ENCODE results near the gene SPIRE1. TPM values are rescaled to one million over a fixed set of nuclear protein-coding genes. Genes with fewer than 3 reads are reported as not detected.
"Not testable (repeated sequence)": the region's sequence is repeated elsewhere in the genome, so short reads cannot be mapped to it uniquely, and the experiment has no call there.

Gene SPIRE1
- polyA plus RNA-seq, 6 donors from 2014 or later: not detected

DNA sequence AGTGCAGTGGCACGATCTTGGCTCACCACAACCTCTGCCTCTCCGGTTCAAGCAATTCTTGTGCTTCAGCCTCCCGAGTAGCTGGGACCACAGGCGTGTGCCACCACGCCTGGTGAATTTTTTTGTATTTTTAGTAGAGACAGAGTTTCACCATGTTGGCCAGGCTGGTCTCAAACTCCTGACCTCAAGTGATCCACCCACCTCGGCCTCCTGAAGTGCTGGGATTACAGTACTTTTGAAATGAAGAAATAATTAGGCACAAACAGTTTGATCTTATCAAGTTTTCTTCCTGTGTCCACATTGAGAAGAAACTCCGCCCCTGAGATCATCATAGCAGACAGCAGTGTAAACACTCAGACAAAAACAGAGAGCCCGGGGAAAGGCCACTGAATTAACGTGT is 247.2 kb downstream of the SPIRE1 start:
- not testable (repeated sequence) for H3K27me3 Mint-ChIP-seq; H3K4me3 Mint-ChIP-seq; H3K9me3 Mint-ChIP-seq; DNase-seq; ATAC-seq (ENCODE audit: low read depth in 2 of 2); H3K36me3 Mint-ChIP-seq
- H3K27ac Mint-ChIP-seq: peak overlapping the region in 1 of 6 donors; percentile 75
- H3K4me1 Mint-ChIP-seq: peaks cover 7 to 23% (median 16%) of the 10 kb centered on the region in 3 donors

DNA sequence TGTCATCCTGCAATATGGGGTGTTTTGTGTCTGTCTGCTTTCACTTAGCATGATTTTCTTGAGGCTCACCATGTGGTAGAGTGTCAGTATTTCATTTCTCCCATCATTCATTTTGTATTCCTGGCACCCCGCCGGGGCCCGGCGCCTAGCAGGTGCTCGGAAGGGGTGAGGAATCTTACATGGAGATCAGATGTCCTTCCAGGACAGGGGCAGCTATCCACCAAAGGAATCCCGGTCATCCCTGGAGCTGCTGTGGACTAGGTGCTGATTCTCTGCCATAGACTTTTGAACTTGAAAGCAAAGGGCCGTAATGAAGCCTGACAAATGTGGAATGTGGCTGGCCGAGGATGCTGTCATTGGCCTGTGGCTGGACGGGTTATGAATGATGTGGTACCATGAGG is 247.8 kb downstream of the SPIRE1 start:
- Mint-ChIP-seq H3K36me3 (no peaks in the 10 kb centered on the region), H3K4me1 (peaks cover 7 to 26% (median 21%) of the 10 kb centered on the region in 3 donors), H3K9me3 (peaks cover 0 to 1% (median 0%) of the 10 kb centered on the region in 7 donors), H3K27ac (peak overlapping the region in 1 of 6 donors; percentile 68), H3K27me3 (peaks cover 1 to 7% (median 3%) of the 10 kb centered on the region in 3 donors), H3K4me3 (peak overlapping the region in 1 of 8 donors; percentile 69)
- ATAC-seq (ENCODE audit: low read depth in 2 of 2) (no peak), DNase-seq (no peak)

DNA sequence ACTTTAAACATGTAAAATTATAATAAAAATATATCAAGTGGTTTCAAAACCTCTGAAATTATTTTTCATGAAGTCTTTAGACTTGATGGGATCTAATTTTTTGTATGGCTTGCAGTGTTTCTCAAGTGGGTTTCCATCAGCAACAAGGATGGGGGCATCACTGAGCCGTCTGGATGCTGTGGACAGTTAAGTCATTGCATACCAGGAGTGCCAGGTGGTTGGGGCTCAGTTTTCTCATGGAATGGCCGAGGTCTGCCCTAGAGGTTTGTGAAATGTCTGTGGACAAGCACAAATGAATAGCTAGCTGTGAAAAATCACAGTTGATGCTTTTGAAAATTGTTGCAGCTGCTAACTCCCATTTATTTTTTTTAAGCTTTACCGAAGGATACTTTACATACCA is 248.4 kb downstream of the SPIRE1 start:
- DNase-seq (no peak), ATAC-seq (ENCODE audit: low read depth in 2 of 2) (no peak)
- Mint-ChIP-seq H3K4me3 (peak overlapping the region in 3 of 8 donors; percentile 75 to 81 (median 77)), H3K27me3 (peaks cover 7 to 9% (median 8%) of the 10 kb centered on the region in 3 donors), H3K4me1 (peaks cover 7 to 26% (median 22%) of the 10 kb centered on the region in 3 donors), H3K9me3 (peaks cover 0 to 1% (median 0%) of the 10 kb centered on the region in 7 donors), H3K27ac (no peak overlapping the region), H3K36me3 (no peaks in the 10 kb centered on the region)

DNA sequence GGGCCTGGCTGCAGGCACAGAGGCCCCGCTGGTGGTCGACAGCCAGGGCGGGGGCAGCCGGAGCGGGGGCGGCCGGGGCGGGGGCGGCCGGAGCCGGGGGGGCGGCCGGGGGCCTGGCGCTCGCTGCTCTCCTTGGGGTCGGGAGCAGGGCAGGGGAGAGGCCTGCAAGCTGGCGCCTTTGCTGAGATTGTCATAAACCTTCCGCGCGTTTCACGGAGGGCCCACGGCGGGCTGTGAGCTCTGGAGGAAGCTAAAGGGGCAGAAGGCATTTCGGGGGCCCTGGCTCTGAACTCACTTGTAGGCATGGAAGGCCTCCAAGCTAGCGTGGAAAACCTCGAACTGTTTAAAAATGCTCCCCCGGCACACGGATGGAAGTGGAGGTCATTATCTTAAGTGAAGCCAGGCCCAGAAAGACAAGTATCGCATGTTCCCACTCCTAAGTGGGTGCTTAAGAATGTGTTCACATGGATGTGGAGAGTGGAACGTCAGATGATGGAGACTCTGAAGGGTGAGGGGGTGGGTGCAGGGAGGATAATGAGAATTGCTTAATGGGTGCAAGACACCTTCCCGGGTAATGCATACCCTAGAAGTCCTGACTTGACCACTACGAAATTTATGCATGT is 249.5 kb downstream of the SPIRE1 start:
- Mint-ChIP-seq H3K9me3 (peaks cover 0 to 1% (median 0%) of the 10 kb centered on the region in 7 donors), H3K27me3 (peaks cover 14 to 18% (median 14%) of the 10 kb centered on the region in 3 donors), H3K36me3 (no peaks in the 10 kb centered on the region), H3K27ac (peak overlapping the region in 3 of 6 donors; percentile 44 to 88 (median 59)), H3K4me3 (peak overlapping the region; percentile 59 to 83 (median 80)), H3K4me1 (peaks cover 7 to 26% (median 22%) of the 10 kb centered on the region in 3 donors)
- DNase-seq (no peak), ATAC-seq (ENCODE audit: low read depth in 2 of 2) (peak; percentile 9 to 11)

DNA sequence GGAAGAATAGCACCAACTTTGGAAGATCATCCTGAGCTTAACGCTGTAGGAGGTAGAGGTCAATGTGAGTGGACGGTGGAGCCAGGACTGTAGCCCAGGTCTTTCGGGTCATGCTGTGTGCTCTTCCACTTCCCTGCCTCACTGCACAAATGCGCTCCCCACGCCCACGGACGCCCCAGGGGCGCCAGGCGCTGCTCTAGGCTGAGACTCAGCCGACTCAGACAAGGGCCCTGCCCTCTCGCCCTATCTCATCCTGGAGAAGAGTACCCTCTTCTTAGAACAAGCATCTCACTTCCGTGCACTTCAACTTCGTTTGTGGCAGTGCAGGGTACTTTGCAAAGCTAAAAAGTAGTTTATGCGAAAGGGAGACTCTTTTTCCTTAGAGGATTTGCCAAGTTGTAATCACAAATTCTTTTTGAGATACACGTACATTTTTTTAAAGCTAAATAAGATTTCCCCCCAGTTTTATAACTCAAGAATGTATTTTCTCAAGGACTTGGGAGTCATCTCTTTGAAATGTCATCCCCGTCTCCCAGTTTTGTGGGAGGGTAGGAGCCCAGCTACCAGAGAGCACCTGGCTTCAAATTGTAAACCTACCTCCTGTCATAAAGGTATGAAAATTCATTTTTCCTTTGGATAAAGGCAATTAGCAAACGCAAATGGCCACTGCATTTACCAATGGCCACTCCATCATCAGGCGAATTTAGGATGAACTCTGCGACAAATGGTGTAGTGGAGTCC is 251.4 kb downstream of the SPIRE1 start:
- no peak for ATAC-seq (ENCODE audit: low read depth in 2 of 2)
- peaks cover 7 to 26% (median 22%) of the 10 kb centered on the region in 3 donors for H3K4me1 Mint-ChIP-seq
- peaks cover 0 to 1% (median 0%) of the 10 kb centered on the region in 7 donors for H3K9me3 Mint-ChIP-seq
- H3K36me3 Mint-ChIP-seq: no peaks in the 10 kb centered on the region
- H3K27ac Mint-ChIP-seq: peak overlapping the region in 2 of 6 donors; percentile 11 to 47
- DNase-seq: no peak
- H3K27me3 Mint-ChIP-seq: peaks cover 26 to 36% (median 32%) of the 10 kb centered on the region in 3 donors
- H3K4me3 Mint-ChIP-seq: peak overlapping the region; percentile 29 to 94 (median 86)

DNA sequence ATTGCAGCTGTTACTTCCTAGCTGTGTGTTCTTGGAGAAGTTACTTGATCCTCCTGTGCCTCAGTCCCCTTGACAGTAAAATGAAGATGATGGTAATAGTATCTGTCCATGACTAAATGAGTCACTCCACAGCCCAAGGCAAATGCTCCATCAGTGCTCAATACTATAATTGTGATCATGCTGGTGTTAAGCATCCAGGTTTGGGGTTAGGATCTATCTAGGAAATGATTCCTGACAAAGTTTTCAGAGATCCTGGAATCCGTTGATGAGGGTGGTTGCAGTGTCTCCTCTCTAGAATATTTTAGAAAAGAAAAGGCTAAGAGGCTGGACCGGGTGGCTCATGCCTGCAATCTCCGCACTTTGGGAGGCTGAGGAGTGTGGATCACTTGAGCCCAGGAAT is 252.8 kb downstream of the SPIRE1 start:
- ATAC-seq (ENCODE audit: low read depth in 2 of 2) (no peak), DNase-seq (no peak)
- Mint-ChIP-seq H3K36me3 (no peaks in the 10 kb centered on the region), H3K9me3 (peaks cover 0 to 1% (median 0%) of the 10 kb centered on the region in 7 donors), H3K27me3 (peaks cover 27 to 41% (median 36%) of the 10 kb centered on the region in 3 donors), H3K4me3 (peak overlapping the region in 3 of 8 donors; percentile 25 to 68 (median 46)), H3K27ac (peak overlapping the region in 1 of 6 donors; percentile 59), H3K4me1 (peaks cover 7 to 26% (median 22%) of the 10 kb centered on the region in 3 donors)

DNA sequence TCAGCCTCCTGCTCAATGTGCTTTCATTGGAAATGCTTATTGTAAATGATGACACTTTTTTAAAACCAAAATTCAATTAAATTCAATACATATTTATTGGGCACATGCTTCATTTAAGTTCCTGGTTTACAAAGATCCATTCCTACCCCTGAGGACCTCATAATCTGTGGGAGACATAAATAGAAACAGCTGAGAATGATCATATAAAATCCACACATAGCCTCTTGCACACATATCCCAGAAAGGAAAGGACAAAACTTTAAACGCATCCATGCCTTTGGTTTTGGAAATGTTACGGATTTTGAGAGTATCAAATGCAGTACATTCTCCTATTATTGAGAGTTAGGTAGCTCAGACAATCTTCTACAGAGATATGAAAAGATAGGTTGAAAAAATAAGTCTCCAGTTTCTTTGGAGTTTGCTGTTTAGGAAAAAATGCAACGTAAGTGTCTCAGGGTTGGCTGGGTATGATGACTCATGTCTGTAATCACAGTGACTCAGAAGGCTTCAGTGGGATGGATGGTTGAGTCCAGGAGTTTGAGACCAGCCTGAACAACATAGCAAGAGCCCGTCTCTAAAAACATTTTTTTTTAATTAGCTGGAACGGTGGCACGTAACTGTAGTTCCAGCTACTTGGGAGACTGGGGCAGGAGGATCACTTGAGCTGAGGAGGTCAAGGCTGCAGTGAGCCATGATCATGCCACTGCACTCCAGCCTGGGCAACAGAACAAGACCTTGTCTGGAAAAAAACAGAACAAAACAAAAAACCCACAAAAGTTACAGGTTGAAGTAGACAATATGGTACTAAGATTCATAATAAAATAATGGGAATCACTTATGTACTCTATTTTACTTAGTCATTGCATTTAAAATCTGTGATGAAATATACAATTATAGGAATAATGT is 254.1 kb downstream of the SPIRE1 start:
- ATAC-seq (ENCODE audit: low read depth in 2 of 2) (no peak), DNase-seq (no peak)
- H3K4me3 Mint-ChIP-seq: no peak overlapping the region
- H3K27me3 Mint-ChIP-seq: peaks cover 27 to 49% (median 47%) of the 10 kb centered on the region in 3 donors
- H3K27ac Mint-ChIP-seq: no peak overlapping the region
- H3K9me3 Mint-ChIP-seq: peaks cover 0 to 1% (median 0%) of the 10 kb centered on the region in 7 donors
- H3K36me3 Mint-ChIP-seq: no peaks in the 10 kb centered on the region
- H3K4me1 Mint-ChIP-seq: peaks cover 7 to 25% (median 22%) of the 10 kb centered on the region in 3 donors

DNA sequence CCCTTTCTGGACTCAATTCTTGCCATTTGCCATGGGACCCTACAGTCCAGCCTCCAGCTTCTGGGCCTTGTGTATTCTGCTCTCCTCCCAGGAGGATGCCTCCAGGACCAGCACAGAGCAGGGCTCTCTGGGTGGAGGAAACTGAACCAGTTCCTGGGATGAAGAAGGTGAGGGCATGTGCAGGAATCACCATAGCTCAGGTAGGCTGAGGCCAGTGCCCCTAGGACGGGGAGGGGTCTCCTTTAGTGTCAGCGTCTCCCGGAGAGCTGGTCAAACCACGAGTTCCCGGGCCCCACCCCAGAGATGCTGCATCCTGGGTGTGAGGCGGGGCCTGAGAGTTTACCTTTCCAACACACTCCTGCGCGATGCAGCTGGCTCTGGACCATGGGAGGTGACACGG is 256.0 kb downstream of the SPIRE1 start:
- Mint-ChIP-seq H3K27ac (no peak overlapping the region), H3K9me3 (peaks cover 0 to 1% (median 0%) of the 10 kb centered on the region in 7 donors)

DNA sequence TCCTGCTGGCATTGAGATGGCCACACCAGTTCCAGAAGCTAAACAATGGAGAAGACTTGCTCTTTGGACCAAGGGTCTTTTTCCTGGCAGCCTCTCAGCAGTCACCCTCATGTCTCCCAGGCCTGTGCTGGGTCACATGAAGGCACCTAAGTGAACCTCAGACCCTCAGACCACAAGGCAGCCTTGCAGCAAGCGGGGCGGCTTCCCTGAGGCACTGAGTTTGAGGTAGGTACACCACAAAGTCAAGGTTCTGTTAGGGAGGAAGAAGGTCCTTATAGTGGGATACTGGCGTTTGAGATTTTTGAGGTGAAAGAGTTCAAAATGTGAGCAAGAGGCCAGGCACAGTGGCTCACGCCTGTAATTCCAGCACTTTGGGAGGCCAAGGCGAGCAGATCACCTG is 258.7 kb downstream of the SPIRE1 start:
- no peaks in the 10 kb centered on the region for H3K9me3 Mint-ChIP-seq
- H3K4me1 Mint-ChIP-seq: no peaks in the 10 kb centered on the region
- DNase-seq (no peak), ATAC-seq (ENCODE audit: low read depth in 2 of 2) (no peak)
- no peaks in the 10 kb centered on the region for H3K36me3 Mint-ChIP-seq
- no peak overlapping the region for H3K4me3 Mint-ChIP-seq
- H3K27me3 Mint-ChIP-seq: peaks cover 38 to 67% (median 62%) of the 10 kb centered on the region in 3 donors
- H3K27ac Mint-ChIP-seq: no peak overlapping the region

More for the DNA sequence above, 256.0 kb downstream of the SPIRE1 start:
- H3K36me3 Mint-ChIP-seq: no peaks in the 10 kb centered on the region
- peaks cover 38 to 65% (median 64%) of the 10 kb centered on the region in 3 donors for H3K27me3 Mint-ChIP-seq
- H3K4me1 Mint-ChIP-seq: peaks cover 5 to 11% (median 9%) of the 10 kb centered on the region in 3 donors
- H3K4me3 Mint-ChIP-seq: peak overlapping the region in 1 of 8 donors; percentile 60
- ATAC-seq (ENCODE audit: low read depth in 2 of 2): no peak
- no peak for DNase-seq

DNA sequence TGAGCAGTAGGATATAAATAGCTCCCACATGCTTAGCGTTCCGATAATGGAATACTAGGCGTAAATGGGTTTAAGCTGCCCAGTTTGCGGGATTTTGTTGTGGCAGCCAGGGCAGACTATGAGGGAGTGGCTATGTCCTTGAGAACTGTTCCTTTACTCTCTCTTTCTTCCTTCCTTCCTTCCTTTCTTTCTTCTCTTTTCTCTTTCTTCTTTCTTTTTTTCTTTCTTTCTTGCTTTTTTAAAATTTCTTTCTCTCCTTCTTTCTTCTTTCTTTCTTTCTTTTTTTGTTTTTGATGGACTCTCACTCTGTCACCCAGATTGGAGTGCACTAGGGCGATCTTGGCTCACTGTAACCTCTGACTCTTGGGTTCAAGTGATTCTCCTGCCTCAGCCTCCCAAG is 259.3 kb downstream of the SPIRE1 start:
- DNase-seq: no peak
- no peak overlapping the region for H3K4me3 Mint-ChIP-seq
- H3K27me3 Mint-ChIP-seq: peaks cover 34 to 64% (median 57%) of the 10 kb centered on the region in 3 donors
- H3K4me1 Mint-ChIP-seq: no peaks in the 10 kb centered on the region
- ATAC-seq (ENCODE audit: low read depth in 2 of 2): no peak
- H3K27ac Mint-ChIP-seq: no peak overlapping the region
- no peaks in the 10 kb centered on the region for H3K36me3 Mint-ChIP-seq
- no peaks in the 10 kb centered on the region for H3K9me3 Mint-ChIP-seq

DNA sequence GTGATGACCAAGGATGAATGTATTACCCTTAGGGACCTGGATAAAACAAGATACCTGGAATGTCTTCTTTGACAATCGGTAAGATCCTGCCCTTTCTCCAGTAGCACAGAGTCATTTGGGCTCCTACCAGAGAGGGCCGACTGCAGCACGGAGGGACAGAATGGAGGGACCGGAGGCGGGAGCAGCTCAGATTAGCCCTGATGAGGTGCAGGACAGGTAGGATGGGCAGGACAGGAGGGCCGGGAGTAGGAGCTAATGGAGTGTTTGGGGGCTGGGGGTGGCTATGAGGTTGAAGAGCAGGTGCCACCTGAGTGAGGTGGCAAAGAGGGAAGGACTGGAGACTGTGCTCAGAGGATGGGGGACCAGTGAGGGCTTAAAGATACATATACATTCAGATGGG is 260.1 kb downstream of the SPIRE1 start:
- ATAC-seq (ENCODE audit: low read depth in 2 of 2): no peak
- H3K36me3 Mint-ChIP-seq: no peaks in the 10 kb centered on the region
- DNase-seq: no peak
- no peak overlapping the region for H3K27ac Mint-ChIP-seq
- no peaks in the 10 kb centered on the region for H3K9me3 Mint-ChIP-seq
- H3K27me3 Mint-ChIP-seq: peaks cover 30 to 55% (median 49%) of the 10 kb centered on the region in 3 donors
- H3K4me1 Mint-ChIP-seq: no peaks in the 10 kb centered on the region
- peak overlapping the region in 1 of 8 donors; percentile 69 for H3K4me3 Mint-ChIP-seq

DNA sequence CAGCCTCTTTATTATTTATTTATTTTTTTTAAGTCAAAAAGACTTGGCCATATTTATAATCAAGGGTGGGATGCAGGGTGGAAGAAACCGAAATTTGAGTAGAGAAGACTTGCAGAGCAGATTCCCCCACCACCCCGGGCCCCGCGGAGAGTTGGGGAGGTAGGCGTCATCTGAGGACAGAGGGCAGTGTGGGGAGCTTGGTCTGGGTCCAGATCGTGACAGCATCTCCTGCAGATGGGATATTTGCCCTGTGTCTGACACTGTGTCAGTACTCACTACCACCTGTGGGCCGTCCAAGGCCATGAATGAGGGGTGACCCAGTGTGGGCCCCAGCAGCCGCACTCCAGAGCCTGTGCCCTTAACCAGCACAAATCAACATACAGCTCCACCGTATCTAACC is 260.7 kb downstream of the SPIRE1 start:
- no peaks in the 10 kb centered on the region for H3K9me3 Mint-ChIP-seq
- no peak overlapping the region for H3K4me3 Mint-ChIP-seq
- ATAC-seq (ENCODE audit: low read depth in 2 of 2): no peak
- no peak overlapping the region for H3K27ac Mint-ChIP-seq
- DNase-seq: no peak
- peaks cover 26 to 50% (median 43%) of the 10 kb centered on the region in 3 donors for H3K27me3 Mint-ChIP-seq
- no peaks in the 10 kb centered on the region for H3K36me3 Mint-ChIP-seq
- no peaks in the 10 kb centered on the region for H3K4me1 Mint-ChIP-seq

Measured in naive B cell (primary cell).